ENCODE measurements around the gene ACOT12.

ACOT12 gene

DNA sequence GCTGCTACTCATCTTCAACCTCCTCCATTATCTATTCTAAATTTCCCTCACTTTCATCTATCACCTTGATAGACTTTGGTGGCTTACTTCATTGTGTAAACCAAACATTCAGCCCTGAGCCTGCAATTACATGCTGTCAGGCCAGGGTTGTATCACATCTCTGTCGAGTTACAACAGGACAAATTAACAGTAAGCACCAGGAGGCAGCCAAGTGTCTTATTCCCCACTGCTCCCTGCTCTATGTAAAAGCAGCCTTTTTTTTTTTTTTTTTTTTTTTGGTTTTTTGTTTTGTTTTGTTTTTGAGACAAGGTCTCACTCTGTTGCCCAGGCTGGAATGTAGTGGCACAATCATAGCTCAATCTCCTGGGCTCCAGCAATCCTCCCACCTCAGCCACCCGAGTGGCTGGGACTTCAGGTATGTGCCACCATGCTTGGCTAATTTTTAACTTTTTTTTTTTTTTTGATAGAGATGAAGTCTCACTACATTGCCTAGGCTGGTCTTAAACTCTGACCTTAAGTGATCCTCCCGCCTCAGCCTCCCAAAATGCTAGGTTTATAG, 107.8 kb downstream of the ACOT12 start:
- DNase-seq, result no peak

DNA sequence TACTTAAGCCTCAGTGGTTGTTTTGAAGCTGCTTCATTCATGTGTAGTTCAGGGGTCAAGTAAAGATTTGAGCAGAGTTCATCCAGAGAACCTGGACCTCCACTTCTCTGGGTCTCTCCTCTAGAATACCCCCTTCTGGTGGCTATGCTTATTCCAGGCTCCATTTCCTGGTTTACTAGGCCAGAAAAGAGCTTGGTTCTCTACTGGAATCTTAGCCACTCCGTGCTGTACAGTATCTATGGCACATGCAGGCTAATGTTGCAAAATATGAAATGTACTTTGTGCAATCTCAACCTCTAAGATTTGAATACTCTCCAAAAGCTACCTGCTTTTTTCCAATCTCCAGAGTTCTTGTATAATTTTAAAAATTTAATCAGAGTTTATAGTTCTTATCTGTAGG, 110.0 kb downstream of the ACOT12 start:
- DNase-seq, result no peak
